K562 (cell line): ENCODE measurements around the gene SLC30A10. TPM values are rescaled to one million over a fixed set of nuclear protein-coding genes. Genes with fewer than 3 reads are reported as not detected.

ENCODE experiments used
- AFF1 ChIP-seq, 2 experiments: fragments of 450-650 bp; IDR thresholded peaks; 2 replicates each; pipeline ENCODE4 v1.6.1; 2018; ENCODE audit warnings: mild to moderate bottlenecking in 2 of 2, low read depth in 1 of 2; ENCODE audit not compliant: partially characterized antibody in 2 of 2
- BRF1 ChIP-seq: IDR thresholded peaks from 3 replicates; pipeline ENCODE4 v1.6.1; 2011; ENCODE audit warnings: borderline replicate concordance, mild to moderate bottlenecking; ENCODE audit not compliant: insufficient read length; ENCODE audit errors: extremely low read depth
- DACH1 ChIP-seq: fragments of 450-650 bp; IDR thresholded peaks from 2 replicates; pipeline ENCODE4 v1.6.1; 2018; ENCODE audit not compliant: partially characterized antibody
- HSF4 ChIP-seq: fragments of 250-450 bp; sonication (Bioruptor Pico); IDR thresholded peaks from 2 replicates; pipeline ENCODE4 v2.1.2; 2022; ENCODE audit warnings: mild to moderate bottlenecking, moderate library complexity, borderline replicate concordance
- JUND ChIP-seq, 2 experiments: IDR thresholded peaks; 2 replicates in 1 of 2; 3 replicates in 1 of 2; pipeline ENCODE4 v1.6.1; 2011; ENCODE audit warnings: borderline replicate concordance in 2 of 2, low read depth in 2 of 2, low read length in 2 of 2, improper control_type of control experiment in 1 of 2, missing biosample characterization in 1 of 2, missing genetic modification characterization in 1 of 2, missing genetic modification reagents in 1 of 2
- KLF1 ChIP-seq: fragments of 450-650 bp; IDR thresholded peaks from 2 replicates; pipeline ENCODE4 v1.6.1; 2016; ENCODE audit warnings: missing genetic modification characterization, missing compliant biosample characterization
- KLF13 ChIP-seq: fragments of 450-650 bp; IDR thresholded peaks from 2 replicates; pipeline ENCODE4 v1.6.1; 2016; ENCODE audit warnings: missing genetic modification characterization, low read depth, mild to moderate bottlenecking, missing compliant biosample characterization, moderate library complexity, borderline replicate concordance
- MEF2D ChIP-seq: conservative IDR thresholded peaks from 2 replicates; pipeline ENCODE4 v1.6.1; 2016; ENCODE audit warnings: low read depth, missing genetic modification characterization, missing compliant biosample characterization
- NR2F6 ChIP-seq: fragments of 450-650 bp; formaldehyde crosslinking; IDR thresholded peaks from 2 replicates; pipeline ENCODE4 v1.4.0; 2020; ENCODE audit warnings: mild to moderate bottlenecking
- NRF1 ChIP-seq, 2 experiments: fragments of 450-650 bp; IDR thresholded peaks in 1 of 2; conservative IDR thresholded peaks in 1 of 2; 2 replicates each; pipeline ENCODE4 v1.6.1; 2014; ENCODE audit warnings: mild to moderate bottlenecking in 2 of 2
- RAD51 ChIP-seq: fragments of 450-650 bp; IDR thresholded peaks from 2 replicates; pipeline ENCODE4 v1.7.1; 2016; ENCODE audit warnings: low read depth, mild to moderate bottlenecking, borderline replicate concordance
- SNAPC5 ChIP-seq: fragments of 250-450 bp; sonication (Bioruptor Pico); IDR thresholded peaks from 2 replicates; pipeline ENCODE4 v1.8.0; 2021; ENCODE audit warnings: moderate library complexity, mild to moderate bottlenecking, inconsistent platforms
- SPI1 ChIP-seq: IDR thresholded peaks from 2 replicates; pipeline ENCODE4 v1.6.1; 2011; ENCODE audit warnings: low read depth, low read length, control low read depth, borderline replicate concordance
- XRCC3 ChIP-seq: fragments of 450-650 bp; IDR thresholded peaks from 2 replicates; pipeline ENCODE4 v1.6.1; 2017; ENCODE audit warnings: mild to moderate bottlenecking, moderate library complexity
- ZBTB7A ChIP-seq: IDR thresholded peaks from 2 replicates; pipeline ENCODE4 v1.6.1; 2011; ENCODE audit warnings: low read depth, mild to moderate bottlenecking, low read length, moderate library complexity, borderline replicate concordance; ENCODE audit not compliant: control insufficient read depth
- ZEB2 ChIP-seq: fragments of 450-650 bp; IDR thresholded peaks from 2 replicates; pipeline ENCODE4 v1.6.1; 2016
- ZNF175 ChIP-seq: fragments of 200-800 bp; sonication (Bioruptor generic); IDR thresholded peaks from 2 replicates; pipeline ENCODE4 v1.6.1; 2016; ENCODE audit warnings: low read depth, mild to moderate bottlenecking, missing genetic modification characterization, missing compliant biosample characterization
- ZNF263 ChIP-seq: sonication (generic); formaldehyde crosslinking; IDR thresholded peaks from 2 replicates; pipeline ENCODE4 v1.8.0; 2022; ENCODE audit warnings: mild to moderate bottlenecking, missing genetic modification reagents, borderline replicate concordance
- ZNF561 ChIP-seq: fragments of 450-650 bp; formaldehyde crosslinking; conservative IDR thresholded peaks from 2 replicates; pipeline ENCODE4 v1.4.0; 2020; ENCODE audit warnings: mild to moderate bottlenecking, moderate library complexity
- ZNF583 ChIP-seq: fragments of 250-450 bp; sonication (Bioruptor Pico); IDR thresholded peaks from 2 replicates; pipeline ENCODE4 v1.4.0; 2020
- ZNF668 ChIP-seq: fragments of 250-450 bp; sonication (Bioruptor Pico); IDR thresholded peaks from 2 replicates; pipeline ENCODE4 v1.8.0; 2022; ENCODE audit warnings: mild to moderate bottlenecking, inconsistent platforms
- polyA plus RNA-seq, 8 experiments: library from polyadenylated mRNA; depleted of rRNA in 4 of 8; stranded (reverse) in 5 of 8; unstranded in 3 of 8; fragments of >200 nt; fragmentation: Nextera tagmentation in 2 of 8; fragmentation: Illumina TruSeq in 1 of 8; extraction: Ambion mirVana in 2 of 8; extraction: Trizol in 1 of 8; gene quantifications; 2 replicates each; pipeline versions ENCODE4 v1.2.1 to v1.2.3, GENCODE V29; 2011 to 2014; ENCODE audit warnings: inconsistent platforms in 1 of 8, missing spikeins in 1 of 8
- total RNA-seq, 7 experiments: library from RNA; depleted of rRNA in 6 of 7; stranded (reverse); fragments of >200 nt in 6 of 7; fragmentation: Illumina TruSeq in 2 of 7; extraction: Trizol in 2 of 7; gene quantifications; 2 replicates each; pipeline versions ENCODE4 v1.2.1 to v1.2.3, GENCODE V29; 2011 to 2021; ENCODE audit warnings: low replicate concordance in 1 of 7
- TF ChIP-seq, protein P1 (sequence below): sonication (generic); formaldehyde crosslinking; IDR thresholded peaks from 2 replicates; pipeline ENCODE4 v1.8.0; 2022; ENCODE audit warnings: missing genetic modification reagents, mild to moderate bottlenecking, moderate library complexity, borderline replicate concordance
- TF ChIP-seq, protein P2 (sequence below): fragments of 450-650 bp; formaldehyde crosslinking; IDR thresholded peaks from 2 replicates; pipeline ENCODE4 v1.4.0; 2022; ENCODE audit warnings: missing genetic modification characterization

Gene SLC30A10
- total and polyA plus RNA-seq, 9 of the 15 experiments (the other 6 are each of a cell fraction or from before 2014, with no cell fraction given), result 2.6 to 11.3 (median 7.1) TPM

DNA sequence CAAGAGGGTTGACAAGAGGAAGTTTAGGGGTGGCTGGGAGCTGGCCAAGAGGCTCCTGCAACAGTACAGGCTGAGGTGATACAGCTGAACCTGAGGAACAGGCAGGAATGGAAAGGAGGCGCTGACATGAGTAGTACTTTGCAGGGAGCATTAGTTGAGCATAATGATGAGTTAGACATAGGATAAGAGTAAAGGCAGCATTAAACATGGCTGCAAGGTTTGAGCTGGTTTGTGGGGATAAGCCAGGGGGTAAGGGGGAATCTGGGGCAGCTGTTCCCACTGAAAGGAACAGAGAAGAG lies 20.6 kb downstream of the SLC30A10 start (continued):
- TF ChIP-seq JUND (IDR thresholded peaks at IDR 0.05; ENCODE audit: borderline replicate concordance, low read depth, low read length) (no peak), JUND (tag; IDR thresholded peaks at IDR 0.05; ENCODE audit: borderline replicate concordance, low read depth, low read length) (peak; percentile 63; the same call in 1 of the 3 replicates), NR2F6 (CRISPR knock-in tag) (no peak), HSF4 (CRISPR knock-in tag) (peak; percentile 33; the same call in 1 of the 2 replicates), RAD51 (no peak), KLF1 (tag) (no peak), MEF2D (tag) (0 out of 2 replicates have a peak, but pooled peaks have one; percentile 57), ZNF263 (CRISPR knock-in tag) (peak; percentile 14; the same call in 1 of the 2 replicates), NRF1 (conservative IDR thresholded peaks at IDR 0.05 in 1 of 2, IDR thresholded peaks at IDR 0.05 in 1 of 2) (peak in 1 of 2 experiments; percentile 40; a peak in 2 of 4 replicates), ZBTB7A (0 out of 2 replicates have a peak, but pooled peaks have one; percentile 51), SPI1 (peak; percentile 54; the same call in 1 of the 2 replicates), ZNF175 (CRISPR knock-in tag) (no peak), AFF1 (IDR thresholded peaks at IDR 0.05; ENCODE audit: low read depth in 1 of 2, partially characterized antibody in 2 of 2) (peak in 1 of 2 experiments; percentile 13), ZEB2 (no peak; the same call in 1 of the 2 replicates), ZNF561 (CRISPR knock-in tag) (no peak), SNAPC5 (no peak), KLF13 (tag) (no peak), ZNF668 (CRISPR knock-in tag) (peak; percentile 27; the same call in 1 of the 2 replicates), XRCC3 (no peak), DACH1 (peak; percentile 37), BRF1 (no peak), ZNF583 (0 out of 2 replicates have a peak, but pooled peaks have one; percentile 57)
- TF ChIP-seq, protein P1, sequence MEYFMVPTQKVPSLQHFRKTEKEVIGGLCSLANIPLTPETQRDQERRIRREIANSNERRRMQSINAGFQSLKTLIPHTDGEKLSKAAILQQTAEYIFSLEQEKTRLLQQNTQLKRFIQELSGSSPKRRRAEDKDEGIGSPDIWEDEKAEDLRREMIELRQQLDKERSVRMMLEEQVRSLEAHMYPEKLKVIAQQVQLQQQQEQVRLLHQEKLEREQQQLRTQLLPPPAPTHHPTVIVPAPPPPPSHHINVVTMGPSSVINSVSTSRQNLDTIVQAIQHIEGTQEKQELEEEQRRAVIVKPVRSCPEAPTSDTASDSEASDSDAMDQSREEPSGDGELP (CRISPR knock-in tag), result peak; percentile 66
- TF ChIP-seq, protein P2, sequence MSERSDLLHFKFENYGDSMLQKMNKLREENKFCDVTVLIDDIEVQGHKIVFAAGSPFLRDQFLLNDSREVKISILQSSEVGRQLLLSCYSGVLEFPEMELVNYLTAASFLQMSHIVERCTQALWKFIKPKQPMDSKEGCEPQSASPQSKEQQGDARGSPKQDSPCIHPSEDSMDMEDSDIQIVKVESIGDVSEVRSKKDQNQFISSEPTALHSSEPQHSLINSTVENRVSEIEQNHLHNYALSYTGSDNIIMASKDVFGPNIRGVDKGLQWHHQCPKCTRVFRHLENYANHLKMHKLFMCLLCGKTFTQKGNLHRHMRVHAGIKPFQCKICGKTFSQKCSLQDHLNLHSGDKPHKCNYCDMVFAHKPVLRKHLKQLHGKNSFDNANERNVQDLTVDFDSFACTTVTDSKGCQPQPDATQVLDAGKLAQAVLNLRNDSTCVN (CRISPR knock-in tag), result 0 out of 2 replicates have a peak, but pooled peaks have one; percentile 9
